PC-9 (cell line): ENCODE results near the gene TSPEAR. TPM values are rescaled to one million over a fixed set of nuclear protein-coding genes. Genes with fewer than 3 reads are reported as not detected.
"Not testable (repeated sequence)": the region's sequence is repeated elsewhere in the genome, so short reads cannot be mapped to it uniquely, and the experiment has no call there.

Source experiments
- BruUV-seq: library from RNA; stranded (reverse); fragments of 400-500 nt; replicated peaks from 2 replicates; lab custom pipeline; 2021; lab: Mats Ljungman, UMichigan
- CTCF ChIA-PET: fragments of 300-600 bp; sonication (Branson Sonifier 250); formaldehyde crosslinking; loops from one replicate; lab custom pipeline; 2022; ENCODE audit warnings: antibody characterized with exemption; lab: Charles Lee
- POLR2A ChIA-PET: fragments of 300-600 bp; sonication (Branson Sonifier 250); formaldehyde crosslinking; loops from one replicate; lab custom pipeline; 2022; ENCODE audit warnings: antibody characterized with exemption; ENCODE audit not compliant: unreplicated experiment; lab: Charles Lee
- DNase-seq, 2 experiments: peaks; one replicate each; pipeline versions ENCODE4 v3.0.0 to v3.0.0-alpha.2; 2015 to 2022; ENCODE audit warnings: mixed read lengths in 1 of 2
- H2AFZ ChIP-seq: fragments of 200-600 bp; sonication (generic); 2 replicates; pipeline ENCODE4 v1.8.1; 2017; ENCODE audit warnings: antibody characterized with exemption
- H3F3A ChIP-seq: fragments of 200-600 bp; sonication (generic); 2 replicates; pipeline ENCODE4 v1.8.1; 2017; ENCODE audit warnings: antibody characterized with exemption, mild to moderate bottlenecking, low read depth; ENCODE audit not compliant: insufficient read depth
- H3K27ac ChIP-seq: fragments of 200-600 bp; sonication (generic); 2 replicates; pipeline ENCODE4 v1.6.1; 2016; ENCODE audit warnings: mixed run types
- H3K27me3 ChIP-seq: fragments of 200-600 bp; sonication (generic); 2 replicates; pipeline ENCODE4 v1.6.1; 2016; ENCODE audit warnings: low read depth, mixed run types; ENCODE audit not compliant: insufficient read depth
- H3K36me3 ChIP-seq: fragments of 200-600 bp; sonication (generic); 2 replicates; pipeline ENCODE4 v1.6.1; 2016; ENCODE audit warnings: low read depth, mixed run types
- H3K4me1 ChIP-seq: fragments of 200-600 bp; sonication (generic); replicated peaks from 2 replicates; pipeline ENCODE4 v1.6.1; 2016; ENCODE audit warnings: mixed run types; ENCODE audit not compliant: insufficient read depth
- H3K4me2 ChIP-seq: fragments of 200-600 bp; sonication (generic); 2 replicates; pipeline ENCODE4 v1.6.1; 2017; ENCODE audit warnings: mixed run types
- H3K4me3 ChIP-seq: fragments of 200-600 bp; sonication (generic); 2 replicates; pipeline ENCODE4 v1.6.1; 2016; ENCODE audit warnings: mixed run types
- H3K79me2 ChIP-seq: fragments of 200-600 bp; sonication (generic); 2 replicates; pipeline ENCODE4 v1.6.1; 2017; ENCODE audit warnings: low read depth, mixed run types
- H3K9me2 ChIP-seq: fragments of 200-600 bp; sonication (generic); 2 replicates; pipeline ENCODE4 v1.8.1; 2017; ENCODE audit warnings: mild to moderate bottlenecking; ENCODE audit not compliant: insufficient read depth
- H3K9me3 ChIP-seq: fragments of 200-600 bp; sonication (generic); 2 replicates; pipeline ENCODE4 v1.8.1; 2016; ENCODE audit warnings: low read depth; ENCODE audit not compliant: insufficient read depth
- H4K20me1 ChIP-seq: fragments of 200-600 bp; sonication (generic); 2 replicates; pipeline ENCODE4 v1.8.1; 2017; ENCODE audit not compliant: insufficient read depth
- EZH2 ChIP-seq: fragments of 200-600 bp; sonication (generic); IDR thresholded peaks from 2 replicates; pipeline ENCODE4 v1.8.0; 2017; ENCODE audit warnings: antibody characterized with exemption, low read depth
- intact Hi-C: fragments of 100-400 bp; cut with micrococcal nuclease; formaldehyde crosslinking; loops from one replicate; pipeline ENCODE4 v1.10.0; 2022; ENCODE audit not compliant: unreplicated experiment
- total RNA-seq: library from RNA; stranded (reverse); gene quantifications from 2 replicates; pipeline ENCODE4 v1.2.3, GENCODE V29; 2021
- TF ChIP-seq, protein P1 (sequence below): fragments of 200-600 bp; sonication (generic); conservative IDR thresholded peaks from 2 replicates; pipeline ENCODE4 v1.6.1; 2017; ENCODE audit warnings: mixed run types, antibody characterized with exemption, mild to moderate bottlenecking, moderate library complexity

The TSPEAR gene
- total RNA-seq, 1 experiment from 2014 or later = not detected

DNA sequence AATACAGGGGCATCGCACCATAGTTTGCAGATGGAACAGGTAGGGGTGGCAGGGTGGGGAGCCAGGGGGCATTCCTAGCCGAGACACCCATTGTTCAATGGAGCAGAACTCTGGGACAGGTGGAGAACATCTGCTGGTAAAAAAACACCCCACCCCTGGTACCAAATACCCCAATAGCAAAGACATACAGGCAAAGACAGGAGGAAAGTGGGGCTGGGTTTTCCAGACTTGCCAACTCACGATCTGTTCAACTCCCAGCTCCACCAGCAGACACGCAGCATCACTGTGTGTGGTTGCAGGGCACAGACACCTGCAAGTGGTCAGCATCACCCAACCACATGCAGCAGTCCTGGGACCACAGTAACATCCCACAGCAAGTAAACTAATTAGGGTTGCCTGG is 99.8 kb downstream of the TSPEAR start:
- no peak overlapping the region for H3K4me2 ChIP-seq
- H3K4me1 ChIP-seq = no peaks in the 10 kb centered on the region
- no peaks in the 10 kb centered on the region for H3K9me3 ChIP-seq
- H3K4me3 ChIP-seq = no peak overlapping the region
- H3F3A ChIP-seq = no peaks in the 10 kb centered on the region
- peaks cover 46% of the 10 kb centered on the region for H3K27me3 ChIP-seq
- H3K36me3 ChIP-seq = no peaks in the 10 kb centered on the region
- ChIA-PET POLR2A (no interaction called here), CTCF (no interaction called here)
- intact Hi-C loops = no loop called here
- H4K20me1 ChIP-seq = no peaks in the 10 kb centered on the region
- H3K27ac ChIP-seq = no peak overlapping the region
- H2AFZ ChIP-seq = no peak overlapping the region
- H3K79me2 ChIP-seq = no peaks in the 10 kb centered on the region
- BruUV-seq = no TSS peak
- H3K9me2 ChIP-seq = no peaks in the 10 kb centered on the region
- no peak for DNase-seq
- TF ChIP-seq, protein P1, sequence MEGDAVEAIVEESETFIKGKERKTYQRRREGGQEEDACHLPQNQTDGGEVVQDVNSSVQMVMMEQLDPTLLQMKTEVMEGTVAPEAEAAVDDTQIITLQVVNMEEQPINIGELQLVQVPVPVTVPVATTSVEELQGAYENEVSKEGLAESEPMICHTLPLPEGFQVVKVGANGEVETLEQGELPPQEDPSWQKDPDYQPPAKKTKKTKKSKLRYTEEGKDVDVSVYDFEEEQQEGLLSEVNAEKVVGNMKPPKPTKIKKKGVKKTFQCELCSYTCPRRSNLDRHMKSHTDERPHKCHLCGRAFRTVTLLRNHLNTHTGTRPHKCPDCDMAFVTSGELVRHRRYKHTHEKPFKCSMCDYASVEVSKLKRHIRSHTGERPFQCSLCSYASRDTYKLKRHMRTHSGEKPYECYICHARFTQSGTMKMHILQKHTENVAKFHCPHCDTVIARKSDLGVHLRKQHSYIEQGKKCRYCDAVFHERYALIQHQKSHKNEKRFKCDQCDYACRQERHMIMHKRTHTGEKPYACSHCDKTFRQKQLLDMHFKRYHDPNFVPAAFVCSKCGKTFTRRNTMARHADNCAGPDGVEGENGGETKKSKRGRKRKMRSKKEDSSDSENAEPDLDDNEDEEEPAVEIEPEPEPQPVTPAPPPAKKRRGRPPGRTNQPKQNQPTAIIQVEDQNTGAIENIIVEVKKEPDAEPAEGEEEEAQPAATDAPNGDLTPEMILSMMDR = no peak
- TF ChIP-seq EZH2 = no peak

DNA sequence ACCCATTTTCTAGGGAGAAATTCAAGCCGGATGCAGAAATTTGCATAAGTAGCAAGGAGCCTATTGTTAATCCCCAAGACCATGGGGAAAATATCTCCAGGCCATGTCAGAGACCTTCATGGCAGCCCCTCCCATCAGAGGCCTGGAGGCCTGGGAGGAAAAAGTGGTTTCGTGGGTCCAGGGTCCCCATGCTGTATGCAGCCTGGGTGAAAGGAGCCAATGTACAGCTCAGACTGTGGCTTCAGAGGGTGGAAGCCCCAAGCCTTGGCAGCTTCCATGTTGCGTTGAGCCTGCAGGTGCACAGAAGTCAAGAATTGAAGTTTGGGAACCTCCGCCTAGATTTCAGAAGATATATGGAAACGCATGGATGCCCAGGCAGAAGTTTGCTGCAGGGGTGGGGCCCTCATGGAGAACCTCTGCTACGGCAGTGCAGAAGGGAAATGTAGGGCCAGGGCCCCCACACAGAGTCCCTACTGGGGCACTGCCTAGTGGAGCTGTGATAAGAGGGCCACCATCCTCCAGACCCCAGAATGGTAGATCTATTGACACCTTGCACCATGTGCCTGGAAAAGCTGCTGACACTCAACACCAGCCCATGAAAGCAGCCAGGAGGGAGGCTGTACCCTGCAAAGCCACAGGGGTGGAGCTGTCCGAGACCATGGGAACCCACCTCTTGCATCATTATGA is 101.1 kb downstream of the TSPEAR start:
- intact Hi-C loops, H3K79me2 ChIP-seq, H3K4me2 ChIP-seq, H3K4me3 ChIP-seq, POLR2A ChIA-PET, H3K9me2 ChIP-seq, H3K4me1 ChIP-seq, H3K9me3 ChIP-seq, H3K36me3 ChIP-seq, CTCF ChIA-PET, BruUV-seq, H2AFZ ChIP-seq, DNase-seq, H3K27ac ChIP-seq, H3F3A ChIP-seq, H4K20me1 ChIP-seq: not testable (repeated sequence)
- peaks cover 42% of the 10 kb centered on the region for H3K27me3 ChIP-seq

DNA sequence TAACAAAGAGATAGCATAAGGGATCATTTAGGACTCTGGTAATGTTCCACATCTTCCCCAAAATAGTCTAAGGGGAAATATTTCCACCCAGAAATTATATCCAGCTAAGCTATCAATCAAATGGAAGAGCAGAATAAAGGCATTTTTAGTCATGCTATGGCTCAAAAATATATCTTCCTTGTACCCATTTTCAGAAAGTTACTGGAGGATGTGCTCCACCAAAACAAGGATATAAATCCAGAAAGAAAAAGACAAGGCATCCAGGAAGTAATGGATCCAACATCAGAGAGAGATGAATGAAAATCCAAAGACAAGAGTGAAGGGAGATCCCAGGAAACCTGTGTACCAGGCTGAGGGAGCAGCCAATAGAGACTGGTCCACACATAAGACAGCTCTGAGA is 102.2 kb downstream of the TSPEAR start:
- Histone ChIP-seq H2AFZ (no peak overlapping the region), H3K36me3 (no peaks in the 10 kb centered on the region), H3K27me3 (peaks cover 44% of the 10 kb centered on the region), H3K79me2 (no peaks in the 10 kb centered on the region), H3K4me2 (no peak overlapping the region), H3F3A (no peaks in the 10 kb centered on the region), H3K4me1 (no peaks in the 10 kb centered on the region), H3K9me2 (no peaks in the 10 kb centered on the region), H3K4me3 (no peak overlapping the region), H4K20me1 (no peaks in the 10 kb centered on the region), H3K9me3 (no peaks in the 10 kb centered on the region), H3K27ac (no peak overlapping the region)
- POLR2A ChIA-PET = no interaction called here
- BruUV-seq = no TSS peak
- TF ChIP-seq, protein P1 = no peak
- no peak for TF ChIP-seq EZH2
- intact Hi-C loops = no loop called here
- CTCF ChIA-PET = no interaction called here
- no peak for DNase-seq

DNA sequence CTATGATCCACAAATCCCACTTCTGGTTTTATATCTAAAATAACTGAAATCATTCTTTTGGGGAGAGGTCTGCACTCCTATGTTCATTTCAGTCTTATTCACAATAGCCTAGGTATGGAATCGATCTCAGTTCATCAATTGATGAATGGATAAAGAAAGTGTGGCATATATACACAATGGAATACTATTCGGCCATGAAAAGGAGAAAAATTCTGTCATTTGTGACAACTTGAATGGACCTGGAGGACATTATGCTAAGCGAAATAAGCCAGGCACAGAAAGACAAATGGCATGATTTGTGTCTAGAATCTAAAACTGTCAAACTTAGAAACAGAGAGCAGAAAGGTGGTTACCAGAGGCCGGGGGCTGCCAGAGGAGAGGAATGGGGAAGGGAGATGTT is 104.9 kb downstream of the TSPEAR start:
- no peaks in the 10 kb centered on the region for H3K79me2 ChIP-seq
- BruUV-seq = no TSS peak
- no peaks in the 10 kb centered on the region for H4K20me1 ChIP-seq
- H3K9me2 ChIP-seq = no peaks in the 10 kb centered on the region
- peaks cover 45% of the 10 kb centered on the region for H3K27me3 ChIP-seq
- H3F3A ChIP-seq = no peaks in the 10 kb centered on the region
- no peaks in the 10 kb centered on the region for H3K9me3 ChIP-seq
- CTCF ChIA-PET = no interaction called here
- no peak overlapping the region for H3K4me3 ChIP-seq
- no peak overlapping the region for H3K27ac ChIP-seq
- TF ChIP-seq EZH2 = no peak
- TF ChIP-seq, protein P1 = no peak
- no peak overlapping the region for H2AFZ ChIP-seq
- H3K4me2 ChIP-seq = no peak overlapping the region
- no peaks in the 10 kb centered on the region for H3K4me1 ChIP-seq
- H3K36me3 ChIP-seq = no peaks in the 10 kb centered on the region
- intact Hi-C loops = no loop called here
- no peak for DNase-seq
- POLR2A ChIA-PET = no interaction called here
